K562 treated with DMSO at 1 percent for 12 hours (cell line): ENCODE measurements around the gene CCSER2. TPM values are rescaled to one million over a fixed set of nuclear protein-coding genes. Genes with fewer than 3 reads are reported as not detected.

ENCODE experiments used
- total RNA-seq: library from RNA; unstranded; fragments of 300-600 nt; gene quantifications from 2 replicates; pipeline ENCODE4 v1.2.3, GENCODE V29; 2022; ENCODE audit not compliant: insufficient read depth

The CCSER2 gene, protein sequence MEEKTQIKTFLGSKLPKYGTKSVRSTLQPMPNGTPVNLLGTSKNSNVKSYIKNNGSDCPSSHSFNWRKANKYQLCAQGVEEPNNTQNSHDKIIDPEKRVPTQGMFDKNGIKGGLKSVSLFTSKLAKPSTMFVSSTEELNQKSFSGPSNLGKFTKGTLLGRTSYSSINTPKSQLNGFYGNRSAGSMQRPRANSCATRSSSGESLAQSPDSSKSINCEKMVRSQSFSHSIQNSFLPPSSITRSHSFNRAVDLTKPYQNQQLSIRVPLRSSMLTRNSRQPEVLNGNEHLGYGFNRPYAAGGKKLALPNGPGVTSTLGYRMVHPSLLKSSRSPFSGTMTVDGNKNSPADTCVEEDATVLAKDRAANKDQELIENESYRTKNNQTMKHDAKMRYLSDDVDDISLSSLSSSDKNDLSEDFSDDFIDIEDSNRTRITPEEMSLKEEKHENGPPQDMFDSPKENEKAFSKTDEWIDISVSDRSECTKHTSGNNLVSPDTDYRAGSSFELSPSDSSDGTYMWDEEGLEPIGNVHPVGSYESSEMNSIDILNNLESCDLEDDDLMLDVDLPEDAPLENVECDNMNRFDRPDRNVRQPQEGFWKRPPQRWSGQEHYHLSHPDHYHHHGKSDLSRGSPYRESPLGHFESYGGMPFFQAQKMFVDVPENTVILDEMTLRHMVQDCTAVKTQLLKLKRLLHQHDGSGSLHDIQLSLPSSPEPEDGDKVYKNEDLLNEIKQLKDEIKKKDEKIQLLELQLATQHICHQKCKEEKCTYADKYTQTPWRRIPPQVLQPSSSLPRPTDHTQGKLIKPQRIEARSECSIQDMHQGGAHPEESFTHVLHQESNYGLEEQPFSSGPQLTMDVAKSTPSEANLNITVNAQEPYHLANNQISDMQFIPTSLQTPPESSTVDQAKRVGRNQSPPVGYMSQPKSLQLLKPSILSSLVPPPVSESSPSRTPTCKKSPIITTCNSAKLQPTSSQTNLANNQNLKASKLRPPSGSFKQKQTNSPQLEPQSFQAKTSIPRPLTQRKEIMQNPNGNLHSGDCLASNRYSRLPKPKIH
- total RNA-seq = 2.7 and 8.5 TPM in 2 replicates

DNA sequence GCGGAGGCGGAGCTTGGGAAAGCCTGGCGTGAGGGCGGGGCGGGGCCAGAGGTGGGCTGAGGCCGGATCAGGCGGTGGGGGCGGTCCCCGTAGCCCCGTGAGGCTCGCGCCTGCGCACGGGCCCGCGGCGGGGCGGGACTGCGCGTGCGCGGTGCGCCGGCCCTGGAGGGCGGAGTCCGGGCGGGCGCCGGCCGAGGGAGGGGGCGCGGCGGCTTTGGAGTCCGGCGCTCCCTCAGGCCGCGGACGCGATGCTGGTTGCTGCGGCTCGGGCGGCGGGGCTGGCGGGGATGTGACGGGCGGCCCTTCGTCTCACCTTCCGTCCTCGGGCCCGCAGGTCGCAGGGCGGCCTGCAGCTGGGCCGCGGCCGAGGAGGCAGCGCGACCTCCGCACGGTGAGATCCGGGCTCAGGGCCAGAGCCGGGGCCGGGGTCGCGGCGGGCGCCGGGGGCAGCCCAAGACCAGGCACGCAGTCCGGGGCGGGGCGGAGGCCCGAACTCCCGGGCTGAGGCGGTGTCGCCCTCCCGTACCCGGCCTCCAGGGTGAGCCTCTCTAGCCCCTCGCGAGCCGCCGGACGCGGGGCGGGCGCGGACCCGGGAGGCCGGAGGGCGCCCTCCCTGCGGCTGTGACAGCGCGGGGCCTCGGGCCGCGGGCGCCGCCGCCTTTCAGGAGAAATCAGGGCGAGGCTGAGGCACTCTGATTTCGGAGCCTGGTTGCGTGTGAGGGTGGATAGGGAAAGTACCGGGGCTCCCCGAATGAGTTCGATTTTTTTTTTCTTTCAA, at the start of gene CCSER2:
TSS of gene CCSER2 (plus strand) at position 172 of the 778 bp plus-strand sequence. CDS start 42,464 bp downstream, outside the sequence.

Other genes with a start within 250 kb of the CCSER2 start
- gene GHITM, start 189.1 kb upstream of the CCSER2 start, total RNA-seq = 301 and 393 TPM in 2 replicates
- gene GPR15LG, start 154.8 kb upstream of the CCSER2 start, total RNA-seq = not detected in 2 replicates
- gene CDHR1, start 134.1 kb upstream of the CCSER2 start, total RNA-seq = 0.20 and 0.43 TPM in 2 replicates
- not detected in 2 replicates for gene LRIT2, start 103.0 kb upstream of the CCSER2 start, total RNA-seq
- gene LRIT1, start 87.0 kb upstream of the CCSER2 start, total RNA-seq = not detected in 2 replicates
- gene RGR, start 83.5 kb upstream of the CCSER2 start, total RNA-seq = not detected in 2 replicates